ENCODE data around the gene TYSND1. TPM values are rescaled to one million over a fixed set of nuclear protein-coding genes. Genes with fewer than 3 reads are reported as not detected.
"Not testable (repeated sequence)": the region's sequence is repeated elsewhere in the genome, so short reads cannot be mapped to it uniquely, and the experiment has no call there.

Gene TYSND1
- total and polyA plus RNA-seq, 3 experiments from 2014 or later = 14.7 to 21.1 (median 16.3) TPM

GRCh38 chr10:70162892-70163201 is 16.3 kb upstream of the TYSND1 start:
- no peak overlapping the region for H3K27ac ChIP-seq (ENCODE audit: low read depth, low read length)
- peaks cover 68 to 91% (median 85%) of the 10 kb centered on the region in 3 donors for H3K4me1 Mint-ChIP-seq

GRCh38 chr10:70162151-70162891 is 15.8 kb upstream of the TYSND1 start:
- Mint-ChIP-seq H3K4me3 (peak overlapping the region; percentile 57 to 79 (median 69)), H3K27me3 (no peaks in the 10 kb centered on the region), H3K36me3 (peaks cover 7 to 71% (median 12%) of the 10 kb centered on the region in 3 donors), H3K4me1 (peaks cover 67 to 90% (median 85%) of the 10 kb centered on the region in 3 donors), H3K9me3 (no peaks in the 10 kb centered on the region), H3K27ac (peak overlapping the region; percentile 55 to 93 (median 80))
- CTCF ChIA-PET = interaction anchor here (3.3 kb wide), 1 partner anchor 17 kb away, joined by 21 read pairs; the partner anchor contains the start of gene TYSND1
- H3K36me3 ChIP-seq (ENCODE audit: insufficient read depth, low read length) = peaks cover 39% of the 10 kb centered on the region
- H3K27ac ChIP-seq (ENCODE audit: low read depth, low read length) = no peak overlapping the region
- no peaks in the 10 kb centered on the region for H3K27me3 ChIP-seq (ENCODE audit: insufficient read depth, low read length, poor library complexity, severe bottlenecking)
- POLR2A ChIA-PET = interaction anchor here (1.1 kb wide), 1 partner anchor 13 kb away, joined by 4 read pairs; no protein-coding TSS in a partner anchor
- no peaks in the 10 kb centered on the region for H3K9me3 ChIP-seq (ENCODE audit: low read length)
- no peak for DNase-seq
- peaks cover 63% of the 10 kb centered on the region for H3K4me1 ChIP-seq (ENCODE audit: insufficient read depth, low read length)
- H3K4me3 ChIP-seq (ENCODE audit: low read length) = no peak overlapping the region

More at GRCh38 chr10:70162892-70163201, 16.3 kb upstream of the TYSND1 start:
- POLR2A ChIA-PET = interaction anchor here (1.0 to 1.1 kb wide), 2 partner anchors 12 to 16 kb away, joined by 4 to 18 read pairs; partner anchors contain the start of gene TYSND1
- CTCF ChIA-PET = interaction anchor here (3.3 kb wide), 1 partner anchor 17 kb away, joined by 21 read pairs; the partner anchor contains the start of gene TYSND1
- Histone ChIP-seq H3K4me1 (ENCODE audit: insufficient read depth, low read length) (peaks cover 69% of the 10 kb centered on the region), H3K27me3 (ENCODE audit: insufficient read depth, low read length, poor library complexity, severe bottlenecking) (no peaks in the 10 kb centered on the region), H3K36me3 (ENCODE audit: insufficient read depth, low read length) (peaks cover 34% of the 10 kb centered on the region), H3K4me3 (ENCODE audit: low read length) (no peak overlapping the region), H3K9me3 (ENCODE audit: low read length) (no peaks in the 10 kb centered on the region)
- H3K36me3 Mint-ChIP-seq = peaks cover 7 to 67% (median 12%) of the 10 kb centered on the region in 3 donors
- DNase-seq = peak; percentile 30 to 77 (median 47)
- peak overlapping the region; percentile 27 to 90 (median 79) for H3K27ac Mint-ChIP-seq
- H3K9me3 Mint-ChIP-seq = no peaks in the 10 kb centered on the region
- H3K4me3 Mint-ChIP-seq = peak overlapping the region; percentile 57 to 79 (median 62)
- no peaks in the 10 kb centered on the region for H3K27me3 Mint-ChIP-seq

- ChIA-PET POLR2A (interaction anchor here (1.0 kb wide), 1 partner anchor 10 kb away, joined by 12 read pairs; the partner anchor contains the start of gene SAR1A), CTCF (interaction anchor here (3.3 kb wide), 1 partner anchor 15 kb away, joined by 21 read pairs; the partner anchor contains the start of gene TYSND1)
- H3K27ac Mint-ChIP-seq = peak overlapping the region in 6 of 8 donors; percentile 17 to 81 (median 52)
- H3K9me3 Mint-ChIP-seq = no peaks in the 10 kb centered on the region
- no peaks in the 10 kb centered on the region for H3K27me3 Mint-ChIP-seq
- Histone ChIP-seq H3K27ac (ENCODE audit: low read depth, low read length) (no peak overlapping the region), H3K4me3 (ENCODE audit: low read length) (no peak overlapping the region), H3K9me3 (ENCODE audit: low read length) (no peaks in the 10 kb centered on the region), H3K36me3 (ENCODE audit: insufficient read depth, low read length) (peaks cover 45% of the 10 kb centered on the region), H3K27me3 (ENCODE audit: insufficient read depth, low read length, poor library complexity, severe bottlenecking) (no peaks in the 10 kb centered on the region), H3K4me1 (ENCODE audit: insufficient read depth, low read length) (peaks cover 50% of the 10 kb centered on the region)
- peaks cover 59 to 84% (median 75%) of the 10 kb centered on the region in 3 donors for H3K4me1 Mint-ChIP-seq
- DNase-seq = no peak
- H3K4me3 Mint-ChIP-seq = peak overlapping the region in 1 of 7 donors; percentile 17
- H3K36me3 Mint-ChIP-seq = peaks cover 7 to 75% (median 17%) of the 10 kb centered on the region in 3 donors
These were observed 14.3 kb upstream of the TYSND1 start for GRCh38 chr10:70160798-70161197.

GRCh38 chr10:70159366-70159765 is 12.9 kb upstream of the TYSND1 start:
- H3K27ac ChIP-seq (ENCODE audit: low read depth, low read length); H3K27me3 Mint-ChIP-seq; DNase-seq; H3K27me3 ChIP-seq (ENCODE audit: insufficient read depth, low read length, poor library complexity, severe bottlenecking); CTCF ChIA-PET; H3K4me3 Mint-ChIP-seq; H3K4me3 ChIP-seq (ENCODE audit: low read length); H3K27ac Mint-ChIP-seq; H3K9me3 Mint-ChIP-seq; H3K9me3 ChIP-seq (ENCODE audit: low read length): not testable (repeated sequence)
- peaks cover 53% of the 10 kb centered on the region for H3K36me3 ChIP-seq (ENCODE audit: insufficient read depth, low read length)
- Mint-ChIP-seq H3K4me1 (peaks cover 60 to 83% (median 70%) of the 10 kb centered on the region in 3 donors), H3K36me3 (peaks cover 5 to 79% (median 22%) of the 10 kb centered on the region in 3 donors)
- peaks cover 36% of the 10 kb centered on the region for H3K4me1 ChIP-seq (ENCODE audit: insufficient read depth, low read length)
- POLR2A ChIA-PET = interaction anchor here (1.2 to 1.3 kb wide), 2 partner anchors 11 to 13 kb away, joined by 3 to 5 read pairs; partner anchors contain the start of genes SAR1A and TYSND1

GRCh38 chr10:70158113-70158512 is 11.6 kb upstream of the TYSND1 start:
- POLR2A ChIA-PET = interaction anchor here (0.7 kb wide), 1 partner anchor 11 kb away, joined by 4 read pairs; the partner anchor contains the start of gene TYSND1

GRCh38 chr10:70155255-70155838 is 8.8 kb upstream of the TYSND1 start:
- no peaks in the 10 kb centered on the region for H3K27me3 Mint-ChIP-seq
- H3K4me3 Mint-ChIP-seq = peak overlapping the region in 1 of 7 donors; percentile 48
- H3K9me3 Mint-ChIP-seq = no peaks in the 10 kb centered on the region
- Histone ChIP-seq H3K36me3 (ENCODE audit: insufficient read depth, low read length) (peaks cover 83% of the 10 kb centered on the region), H3K4me3 (ENCODE audit: low read length) (no peak overlapping the region), H3K9me3 (ENCODE audit: low read length) (no peaks in the 10 kb centered on the region), H3K27ac (ENCODE audit: low read depth, low read length) (no peak overlapping the region), H3K27me3 (ENCODE audit: insufficient read depth, low read length, poor library complexity, severe bottlenecking) (no peaks in the 10 kb centered on the region), H3K4me1 (ENCODE audit: insufficient read depth, low read length) (no peaks in the 10 kb centered on the region)
- H3K27ac Mint-ChIP-seq = peak overlapping the region in 1 of 8 donors; percentile 81
- H3K36me3 Mint-ChIP-seq = peaks cover 15 to 92% (median 32%) of the 10 kb centered on the region in 3 donors
- no peak for DNase-seq
- H3K4me1 Mint-ChIP-seq = peaks cover 30 to 64% (median 40%) of the 10 kb centered on the region in 3 donors
- ChIA-PET CTCF (interaction anchor here (1.4 to 4.3 kb wide), 2 partner anchors 8 to 16 kb away, joined by 3 to 29 read pairs; partner anchors contain the start of gene TYSND1), POLR2A (no interaction called here)

More at GRCh38 chr10:70158113-70158512, 11.6 kb upstream of the TYSND1 start:
- H3K4me1 ChIP-seq (ENCODE audit: insufficient read depth, low read length) = peaks cover 23% of the 10 kb centered on the region
- Mint-ChIP-seq H3K4me3 (no peak overlapping the region), H3K27me3 (no peaks in the 10 kb centered on the region), H3K27ac (no peak overlapping the region), H3K9me3 (no peaks in the 10 kb centered on the region), H3K4me1 (peaks cover 54 to 78% (median 58%) of the 10 kb centered on the region in 3 donors), H3K36me3 (peaks cover 11 to 86% (median 26%) of the 10 kb centered on the region in 3 donors)
- H3K9me3 ChIP-seq (ENCODE audit: low read length) = no peaks in the 10 kb centered on the region
- H3K36me3 ChIP-seq (ENCODE audit: insufficient read depth, low read length) = peaks cover 65% of the 10 kb centered on the region
- no peak overlapping the region for H3K4me3 ChIP-seq (ENCODE audit: low read length)
- CTCF ChIA-PET = interaction anchor here (1.2 to 4.3 kb wide), 3 partner anchors 11 to 207 kb away, joined by 3 to 29 read pairs (median 5); partner anchors contain the start of gene TYSND1
- DNase-seq = no peak
- no peaks in the 10 kb centered on the region for H3K27me3 ChIP-seq (ENCODE audit: insufficient read depth, low read length, poor library complexity, severe bottlenecking)
- no peak overlapping the region for H3K27ac ChIP-seq (ENCODE audit: low read depth, low read length)

- CTCF ChIA-PET = no interaction called here
- H3K36me3 ChIP-seq (ENCODE audit: insufficient read depth, low read length) = peaks cover 38% of the 10 kb centered on the region
- Mint-ChIP-seq H3K36me3 (peaks cover 8 to 56% (median 9%) of the 10 kb centered on the region in 3 donors), H3K27ac (peak overlapping the region in 1 of 8 donors; percentile 77), H3K9me3 (no peaks in the 10 kb centered on the region), H3K27me3 (no peaks in the 10 kb centered on the region), H3K4me3 (peak overlapping the region in 1 of 7 donors; percentile 48), H3K4me1 (peaks cover 24 to 56% (median 37%) of the 10 kb centered on the region in 3 donors)
- no peaks in the 10 kb centered on the region for H3K9me3 ChIP-seq (ENCODE audit: low read length)
- no peak overlapping the region for H3K27ac ChIP-seq (ENCODE audit: low read depth, low read length)
- H3K27me3 ChIP-seq (ENCODE audit: insufficient read depth, low read length, poor library complexity, severe bottlenecking) = no peaks in the 10 kb centered on the region
- peaks cover 27% of the 10 kb centered on the region for H3K4me1 ChIP-seq (ENCODE audit: insufficient read depth, low read length)
- H3K4me3 ChIP-seq (ENCODE audit: low read length) = no peak overlapping the region
- DNase-seq = no peak
- POLR2A ChIA-PET = no interaction called here
These were observed 2.0 kb upstream of the TYSND1 start for GRCh38 chr10:70148516-70148915.
